GM19099 (cell line): Measurements from ENCODE around the gene RAB18.

Experiments
- POLR2A ChIP-seq: IDR thresholded peaks from 3 replicates; pipeline ENCODE4 v1.6.1; 2011; ENCODE audit warnings: low read depth; ENCODE audit not compliant: insufficient read length; ENCODE audit errors: extremely low read depth

The RAB18 gene

GRCh38 chr10:27564880-27565279 lies 60.8 kb downstream of the RAB18 start:
- no peak for TF ChIP-seq POLR2A

- no peak for TF ChIP-seq POLR2A
Observed at GRCh38 chr10:27568196-27569175, 64.4 kb downstream of the RAB18 start.

- TF ChIP-seq POLR2A = no peak
Observed at GRCh38 chr10:27569946-27570345, 65.8 kb downstream of the RAB18 start.

GRCh38 chr10:27578316-27578715 lies 74.2 kb downstream of the RAB18 start:
- TF ChIP-seq POLR2A = no peak

- no peak for TF ChIP-seq POLR2A
Observed at GRCh38 chr10:27581225-27581624, 77.1 kb downstream of the RAB18 start.

GRCh38 chr10:27584302-27584701 lies 80.2 kb downstream of the RAB18 start:
- TF ChIP-seq POLR2A = no peak
